ENCODE data around the gene INPP5D.

GRCh38 chr2:233105930-233106329, 45.8 kb downstream of the INPP5D start:
- TF ChIP-seq, protein P1, sequence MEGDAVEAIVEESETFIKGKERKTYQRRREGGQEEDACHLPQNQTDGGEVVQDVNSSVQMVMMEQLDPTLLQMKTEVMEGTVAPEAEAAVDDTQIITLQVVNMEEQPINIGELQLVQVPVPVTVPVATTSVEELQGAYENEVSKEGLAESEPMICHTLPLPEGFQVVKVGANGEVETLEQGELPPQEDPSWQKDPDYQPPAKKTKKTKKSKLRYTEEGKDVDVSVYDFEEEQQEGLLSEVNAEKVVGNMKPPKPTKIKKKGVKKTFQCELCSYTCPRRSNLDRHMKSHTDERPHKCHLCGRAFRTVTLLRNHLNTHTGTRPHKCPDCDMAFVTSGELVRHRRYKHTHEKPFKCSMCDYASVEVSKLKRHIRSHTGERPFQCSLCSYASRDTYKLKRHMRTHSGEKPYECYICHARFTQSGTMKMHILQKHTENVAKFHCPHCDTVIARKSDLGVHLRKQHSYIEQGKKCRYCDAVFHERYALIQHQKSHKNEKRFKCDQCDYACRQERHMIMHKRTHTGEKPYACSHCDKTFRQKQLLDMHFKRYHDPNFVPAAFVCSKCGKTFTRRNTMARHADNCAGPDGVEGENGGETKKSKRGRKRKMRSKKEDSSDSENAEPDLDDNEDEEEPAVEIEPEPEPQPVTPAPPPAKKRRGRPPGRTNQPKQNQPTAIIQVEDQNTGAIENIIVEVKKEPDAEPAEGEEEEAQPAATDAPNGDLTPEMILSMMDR (IDR thresholded peaks at IDR 0.05; ENCODE audit: low read depth, low read length, poor library complexity, severe bottlenecking): no peak
- no peak for TF ChIP-seq EZH2phosphoT487 (IDR thresholded peaks at IDR 0.05; ENCODE audit: borderline replicate concordance, low read length)

Data from DOHH2 (cell line).